Measurements from ENCODE around the gene MKNK1.

Gene MKNK1

GRCh38 chr1:46536527-46536926, 67.5 kb downstream of the MKNK1 start:
- no peak for DNase-seq

- peak in 1 of 2 experiments; percentile 25 for DNase-seq
Measured at GRCh38 chr1:46535063-46535462, 69.0 kb downstream of the MKNK1 start.

GRCh38 chr1:46533179-46533864, 70.7 kb downstream of the MKNK1 start:
- DNase-seq: peak in 1 of 2 experiments; percentile 36

GRCh38 chr1:46532498-46533178, 71.4 kb downstream of the MKNK1 start:
- DNase-seq: peak in 1 of 2 experiments; percentile 52

GRCh38 chr1:46532095-46532494, 72.0 kb downstream of the MKNK1 start:
- no peak for DNase-seq

GRCh38 chr1:46530791-46531409, 73.2 kb downstream of the MKNK1 start:
- no peak for DNase-seq

GRCh38 chr1:46530311-46530710, 73.8 kb downstream of the MKNK1 start:
- DNase-seq: no peak

GRCh38 chr1:46529031-46529630, 74.9 kb downstream of the MKNK1 start:
- DNase-seq: peak; percentile 68 to 89

- DNase-seq: peak; percentile 74 to 77
Measured at GRCh38 chr1:46528297-46528955, 75.6 kb downstream of the MKNK1 start.

- DNase-seq: peak; percentile 66 to 76
Measured at GRCh38 chr1:46527474-46528296, 76.4 kb downstream of the MKNK1 start.

GRCh38 chr1:46526691-46527291, 77.3 kb downstream of the MKNK1 start:
- peak in 1 of 2 experiments; percentile 52 for DNase-seq

GRCh38 chr1:46526013-46526690, 77.9 kb downstream of the MKNK1 start:
- DNase-seq: no peak

GRCh38 chr1:46525253-46525983, 78.7 kb downstream of the MKNK1 start:
- DNase-seq: no peak

GRCh38 chr1:46524843-46525242, 79.2 kb downstream of the MKNK1 start:
- DNase-seq: no peak

GRCh38 chr1:46523496-46524353, 80.3 kb downstream of the MKNK1 start:
- peak; percentile 76 to 81 for DNase-seq

GRCh38 chr1:46522969-46523320, 81.1 kb downstream of the MKNK1 start:
- no peak for DNase-seq

GRCh38 chr1:46522184-46522968, 81.7 kb downstream of the MKNK1 start:
- DNase-seq: no peak

- no peak for DNase-seq
Measured at GRCh38 chr1:46521414-46521813, 82.7 kb downstream of the MKNK1 start.
